Measurements from ENCODE around the gene TNS3. TPM values are rescaled to one million over a fixed set of nuclear protein-coding genes. Genes with fewer than 3 reads are reported as not detected.

TNS3 gene
- total RNA-seq, 1 experiment from 2014 or later = 533 TPM

- ChIA-PET CTCF (no interaction called here), POLR2A (interaction anchor here (0.6 to 0.7 kb wide), 3 partner anchors 9 to 199 kb away, joined by 4 to 5 read pairs (median 5); no protein-coding TSS in a partner anchor)
- Histone ChIP-seq H3K36me3 (ENCODE audit: control insufficient read depth, insufficient read depth, low read length) (peaks cover 2% of the 10 kb centered on the region; the same call in 1 of the 2 replicates), H3K27ac (ENCODE audit: low read length) (peak overlapping the region; percentile 100), H3K4me1 (ENCODE audit: control insufficient read depth, insufficient read depth, low read length) (peaks cover 49% of the 10 kb centered on the region), H3K4me3 (ENCODE audit: low read depth in 2 of 2, low read length in 2 of 2) (no peak overlapping the region), H3K9me3 (ENCODE audit: control insufficient read depth, insufficient read depth, low read depth, low read length) (no peaks in the 10 kb centered on the region; the same call in 1 of the 2 replicates), H3K27me3 (ENCODE audit: control insufficient read depth, insufficient read depth, low read length) (no peaks in the 10 kb centered on the region)
- no TSS peak for BruUV-seq (replicated peaks)
- ATAC-seq (no peak), DNase-seq (ENCODE audit: low read depth, low spot score) (no peak)
- intact Hi-C loops (cut with micrococcal nuclease; ENCODE audit: unreplicated experiment) = no loop called here
- in situ Hi-C loops (cut with HindIII; ENCODE audit: low pct_unique_long_range_greater_than_20kb, low sequenced_read_pairs) = no loop called here
- TF ChIP-seq CTCF (IDR thresholded peaks at IDR 0.05) (no peak), TCF7L2 (IDR thresholded peaks at IDR 0.05; ENCODE audit: low read depth, low read length) (no peak), REST (IDR thresholded peaks at IDR 0.05; ENCODE audit: insufficient read depth in 1 of 2, low read depth in 2 of 2, low read length in 1 of 2) (no peak), POLR2AphosphoS5 (IDR thresholded peaks at IDR 0.05; ENCODE audit: low read depth, low read length) (no peak), SIN3A (IDR thresholded peaks at IDR 0.05; ENCODE audit: borderline replicate concordance, insufficient read depth, low read depth, low read length) (no peak)
Observed at GRCh38 chr7:47584536-47584895, 2.6 kb upstream of the TNS3 start.

GRCh38 chr7:47583739-47584535 is 2.0 kb upstream of the TNS3 start:
- Histone ChIP-seq H3K27ac (ENCODE audit: low read length) (peak overlapping the region; percentile 100), H3K36me3 (ENCODE audit: control insufficient read depth, insufficient read depth, low read length) (peaks cover 8% of the 10 kb centered on the region; the same call in 1 of the 2 replicates), H3K4me1 (ENCODE audit: control insufficient read depth, insufficient read depth, low read length) (peaks cover 54% of the 10 kb centered on the region), H3K9me3 (ENCODE audit: control insufficient read depth, insufficient read depth, low read depth, low read length) (no peaks in the 10 kb centered on the region; the same call in 1 of the 2 replicates), H3K4me3 (ENCODE audit: low read depth in 2 of 2, low read length in 2 of 2) (no peak overlapping the region), H3K27me3 (ENCODE audit: control insufficient read depth, insufficient read depth, low read length) (no peaks in the 10 kb centered on the region)
- BruUV-seq (replicated peaks) = no TSS peak
- TF ChIP-seq TCF7L2 (IDR thresholded peaks at IDR 0.05; ENCODE audit: low read depth, low read length) = no peak
- TF ChIP-seq CTCF (IDR thresholded peaks at IDR 0.05) = no peak
- no peak for TF ChIP-seq REST (IDR thresholded peaks at IDR 0.05; ENCODE audit: insufficient read depth in 1 of 2, low read depth in 2 of 2, low read length in 1 of 2)
- TF ChIP-seq SIN3A (IDR thresholded peaks at IDR 0.05; ENCODE audit: borderline replicate concordance, insufficient read depth, low read depth, low read length) = no peak
- no peak; the same call in 1 of the 2 replicates for TF ChIP-seq POLR2AphosphoS5 (IDR thresholded peaks at IDR 0.05; ENCODE audit: low read depth, low read length)
- ATAC-seq (no peak), DNase-seq (ENCODE audit: low read depth, low spot score) (no peak)
- in situ Hi-C loops (cut with HindIII; ENCODE audit: low pct_unique_long_range_greater_than_20kb, low sequenced_read_pairs) (no loop called here), intact Hi-C loops (cut with micrococcal nuclease; ENCODE audit: unreplicated experiment) (no loop called here)
- ChIA-PET CTCF (no interaction called here), POLR2A (interaction anchor here (0.6 to 0.7 kb wide), 5 partner anchors 12 to 214 kb away, joined by 3 to 5 read pairs (median 4); no protein-coding TSS in a partner anchor)
